OCI-LY7 (cell line): Measurements from ENCODE around the gene HVCN1. TPM values are rescaled to one million over a fixed set of nuclear protein-coding genes. Genes with fewer than 3 reads are reported as not detected.

Experiments
- BruUV-seq: library from RNA; stranded (reverse); fragments of 400-500 nt; replicated peaks from 2 replicates; lab custom pipeline; 2021; lab: Mats Ljungman, UMichigan
- CTCF ChIA-PET: fragments of 300-600 bp; sonication (Branson Sonifier 250); formaldehyde crosslinking; loops from one replicate; lab custom pipeline; 2022; ENCODE audit warnings: antibody characterized with exemption; ENCODE audit not compliant: unreplicated experiment; lab: Charles Lee
- POLR2A ChIA-PET: fragments of 300-600 bp; sonication (Branson Sonifier 250); formaldehyde crosslinking; loops from one replicate; lab custom pipeline; 2022; ENCODE audit warnings: antibody characterized with exemption; lab: Charles Lee
- DNase-seq: peaks from one replicate; pipeline ENCODE4 v3.0.0-alpha.2; 2015; ENCODE audit warnings: low spot score
- H2AFZ ChIP-seq: fragments of 200-600 bp; sonication (generic), shearing (Covaris generic); 2 replicates; pipeline ENCODE4 v1.6.1; 2014; ENCODE audit warnings: mild to moderate bottlenecking, antibody characterized with exemption, low read length, moderate library complexity
- H3K27ac ChIP-seq: fragments of 200-600 bp; sonication (generic); 2 replicates; pipeline ENCODE4 v1.5.1; 2014; ENCODE audit warnings: mixed run types, low read depth, mild to moderate bottlenecking, moderate library complexity, low read length, inconsistent platforms; ENCODE audit not compliant: poor library complexity, severe bottlenecking
- H3K36me3 ChIP-seq: fragments of 200-600 bp; sonication (generic); 2 replicates; pipeline ENCODE4 v1.6.1; 2014; ENCODE audit warnings: mild to moderate bottlenecking, antibody characterized with exemption, low read length, moderate library complexity, mixed read lengths; ENCODE audit not compliant: insufficient read depth
- H3K4me1 ChIP-seq: fragments of 200-600 bp; sonication (generic); 2 replicates; pipeline ENCODE4 v1.5.1; 2014; ENCODE audit warnings: mild to moderate bottlenecking, low read length; ENCODE audit not compliant: insufficient read depth, poor library complexity, severe bottlenecking
- H3K4me2 ChIP-seq: fragments of 200-600 bp; sonication (generic); 2 replicates; pipeline ENCODE4 v1.6.1; 2014; ENCODE audit warnings: mild to moderate bottlenecking, low read length
- H3K4me3 ChIP-seq: fragments of 200-600 bp; sonication (generic); 2 replicates; pipeline ENCODE4 v1.5.1; 2014; ENCODE audit warnings: mild to moderate bottlenecking, low read depth, low read length; ENCODE audit not compliant: poor library complexity, severe bottlenecking
- H3K79me2 ChIP-seq: fragments of 200-600 bp; sonication (generic); 2 replicates; pipeline ENCODE4 v1.6.1; 2016; ENCODE audit warnings: low read depth, mild to moderate bottlenecking, low read length, moderate library complexity, mixed read lengths; ENCODE audit not compliant: insufficient read depth
- H3K9me2 ChIP-seq: fragments of 200-600 bp; sonication (generic); 2 replicates; pipeline ENCODE4 v1.6.1; 2016; ENCODE audit warnings: mild to moderate bottlenecking, low read length, mixed read lengths; ENCODE audit not compliant: insufficient read depth
- H3K9me3 ChIP-seq: fragments of 200-600 bp; sonication (generic); 2 replicates; pipeline ENCODE4 v1.6.1; 2014; ENCODE audit warnings: mild to moderate bottlenecking, mixed run types, low read length, mixed read lengths
- H4K20me1 ChIP-seq: fragments of 200-600 bp; sonication (generic); 2 replicates; pipeline ENCODE4 v1.6.1; 2014; ENCODE audit warnings: mild to moderate bottlenecking, antibody characterized with exemption, low read length, moderate library complexity, mixed read lengths; ENCODE audit not compliant: insufficient read depth
- EZH2phosphoT487 ChIP-seq: fragments of 200-600 bp; sonication (generic); IDR thresholded peaks from 2 replicates; pipeline ENCODE4 v1.6.1; 2018; ENCODE audit warnings: low read depth, borderline replicate concordance, mild to moderate bottlenecking, mixed run types, antibody characterized with exemption, low read length, moderate library complexity, mixed read lengths
- intact Hi-C: fragments of 100-400 bp; cut with micrococcal nuclease; formaldehyde crosslinking; loops from one replicate; pipeline ENCODE4 v1.10.0; 2022; ENCODE audit not compliant: unreplicated experiment
- total RNA-seq, 2 experiments: library from RNA; depleted of rRNA in 1 of 2; stranded (reverse); fragments of >200 nt in 1 of 2; shearing (Covaris generic) in 1 of 2; gene quantifications; 2 replicates each; pipeline ENCODE4 v1.2.3, GENCODE V29; 2014 to 2022
- TF ChIP-seq, protein P1 (sequence below): fragments of 200-600 bp; sonication (generic); conservative IDR thresholded peaks from 2 replicates; pipeline ENCODE4 v1.5.1; 2014; ENCODE audit warnings: mild to moderate bottlenecking, antibody characterized with exemption, low read length, moderate library complexity, mixed read lengths

The HVCN1 gene
- total RNA-seq, 2 experiments from 2014 or later: 4.5 to 9.3 TPM

DNA sequence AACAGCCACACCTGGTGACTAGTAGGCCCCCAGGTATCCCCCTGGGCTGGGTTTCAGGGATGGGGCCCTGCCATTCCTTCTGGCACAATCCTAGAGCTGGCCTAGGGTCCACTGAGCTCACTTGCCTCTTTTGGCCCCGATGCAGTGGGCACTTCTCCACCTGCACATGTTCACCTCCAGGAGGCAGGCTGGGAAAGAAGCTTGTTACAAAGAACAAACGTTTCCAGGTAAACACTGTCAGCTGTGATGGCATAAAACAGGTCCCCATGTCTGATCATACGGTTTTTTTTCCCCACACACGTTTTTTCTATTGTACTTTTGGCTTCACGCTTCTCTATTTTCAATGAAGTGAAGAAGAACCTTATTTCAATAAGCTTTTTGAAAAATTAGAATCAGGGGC is 15.8 kb upstream of the HVCN1 start:
- no peaks in the 10 kb centered on the region for H3K9me2 ChIP-seq
- no peak for TF ChIP-seq EZH2phosphoT487
- TF ChIP-seq, protein P1, sequence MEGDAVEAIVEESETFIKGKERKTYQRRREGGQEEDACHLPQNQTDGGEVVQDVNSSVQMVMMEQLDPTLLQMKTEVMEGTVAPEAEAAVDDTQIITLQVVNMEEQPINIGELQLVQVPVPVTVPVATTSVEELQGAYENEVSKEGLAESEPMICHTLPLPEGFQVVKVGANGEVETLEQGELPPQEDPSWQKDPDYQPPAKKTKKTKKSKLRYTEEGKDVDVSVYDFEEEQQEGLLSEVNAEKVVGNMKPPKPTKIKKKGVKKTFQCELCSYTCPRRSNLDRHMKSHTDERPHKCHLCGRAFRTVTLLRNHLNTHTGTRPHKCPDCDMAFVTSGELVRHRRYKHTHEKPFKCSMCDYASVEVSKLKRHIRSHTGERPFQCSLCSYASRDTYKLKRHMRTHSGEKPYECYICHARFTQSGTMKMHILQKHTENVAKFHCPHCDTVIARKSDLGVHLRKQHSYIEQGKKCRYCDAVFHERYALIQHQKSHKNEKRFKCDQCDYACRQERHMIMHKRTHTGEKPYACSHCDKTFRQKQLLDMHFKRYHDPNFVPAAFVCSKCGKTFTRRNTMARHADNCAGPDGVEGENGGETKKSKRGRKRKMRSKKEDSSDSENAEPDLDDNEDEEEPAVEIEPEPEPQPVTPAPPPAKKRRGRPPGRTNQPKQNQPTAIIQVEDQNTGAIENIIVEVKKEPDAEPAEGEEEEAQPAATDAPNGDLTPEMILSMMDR: peak; percentile 70
- peaks cover 4% of the 10 kb centered on the region for H3K4me1 ChIP-seq
- no peak overlapping the region for H2AFZ ChIP-seq
- ChIA-PET CTCF (no interaction called here), POLR2A (interaction anchor here (0.6 to 1.2 kb wide), 4 partner anchors 26 to 99 kb away, joined by 3 to 4 read pairs (median 3); no protein-coding TSS in a partner anchor)
- no peak overlapping the region for H3K27ac ChIP-seq
- H3K4me3 ChIP-seq: no peak overlapping the region
- H3K9me3 ChIP-seq: no peaks in the 10 kb centered on the region
- no peaks in the 10 kb centered on the region for H4K20me1 ChIP-seq
- intact Hi-C loops: loop anchor here (1.0 kb wide), 1 partner anchor 122 kb away; no protein-coding TSS in a partner anchor
- DNase-seq: peak; percentile 57
- H3K4me2 ChIP-seq: no peak overlapping the region
- 0 out of 2 replicates have a peak, but pooled peaks cover 6% of the 10 kb centered on the region for H3K36me3 ChIP-seq
- no TSS peak for BruUV-seq
- no peaks in the 10 kb centered on the region for H3K79me2 ChIP-seq

DNA sequence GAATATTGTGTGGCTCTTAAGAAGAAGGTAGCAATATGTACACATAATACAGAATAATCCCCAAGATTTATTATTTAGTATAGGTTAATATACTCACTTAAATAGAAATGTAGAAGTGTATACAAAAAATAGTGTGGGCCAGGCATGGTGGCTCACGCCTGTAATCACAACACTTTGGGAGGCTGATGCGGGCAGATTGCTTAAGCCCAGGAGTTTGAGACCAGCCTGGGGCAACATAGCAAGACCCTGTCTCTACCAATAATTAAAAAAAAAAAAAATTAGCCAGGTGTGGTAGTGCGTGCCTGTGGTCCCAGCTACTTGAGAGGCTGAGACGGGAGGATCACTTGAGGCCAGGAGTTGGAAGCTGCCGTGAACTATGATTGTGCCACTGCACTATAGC is 15.3 kb upstream of the HVCN1 start:
- no TSS peak for BruUV-seq
- H3K9me2 ChIP-seq: no peaks in the 10 kb centered on the region
- CTCF ChIA-PET: no interaction called here
- H3K36me3 ChIP-seq: 0 out of 2 replicates have a peak, but pooled peaks cover 6% of the 10 kb centered on the region
- no peak overlapping the region for H3K4me3 ChIP-seq
- no peak overlapping the region for H3K27ac ChIP-seq
- TF ChIP-seq, protein P1: no peak
- no peak for TF ChIP-seq EZH2phosphoT487
- H3K79me2 ChIP-seq: no peaks in the 10 kb centered on the region
- POLR2A ChIA-PET: interaction anchor here (1.1 to 1.2 kb wide), 2 partner anchors 25 to 88 kb away, joined by 3 read pairs; no protein-coding TSS in a partner anchor
- H3K9me3 ChIP-seq: no peaks in the 10 kb centered on the region
- H3K4me1 ChIP-seq: peaks cover 4% of the 10 kb centered on the region
- H2AFZ ChIP-seq: no peak overlapping the region
- no peak overlapping the region for H3K4me2 ChIP-seq
- H4K20me1 ChIP-seq: no peaks in the 10 kb centered on the region
- DNase-seq: no peak
- intact Hi-C loops: loop anchor here (1.0 kb wide), 1 partner anchor 122 kb away; no protein-coding TSS in a partner anchor

DNA sequence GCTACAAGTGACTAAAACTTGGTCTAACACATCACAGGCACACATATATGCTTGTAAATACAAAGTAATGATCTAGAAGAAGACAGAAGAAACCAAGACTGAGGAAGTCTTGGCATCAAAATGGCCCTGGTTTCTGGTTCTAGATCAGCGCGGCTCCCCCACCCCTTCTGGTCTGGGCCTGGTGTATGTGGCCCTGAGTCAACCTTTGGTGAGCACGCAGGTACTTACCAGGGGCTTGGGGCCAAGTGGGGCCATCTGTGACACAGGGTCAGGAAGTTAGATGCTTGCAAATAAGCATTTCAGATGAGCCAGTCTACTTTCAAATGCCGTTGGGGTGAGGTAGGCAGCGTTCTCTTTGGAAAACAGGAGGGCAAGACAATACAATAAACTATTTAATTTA is 13.2 kb upstream of the HVCN1 start:
- Histone ChIP-seq H4K20me1 (no peaks in the 10 kb centered on the region), H3K4me3 (no peak overlapping the region), H3K9me3 (no peaks in the 10 kb centered on the region), H2AFZ (no peak overlapping the region), H3K79me2 (no peaks in the 10 kb centered on the region), H3K4me2 (no peak overlapping the region), H3K4me1 (peaks cover 10% of the 10 kb centered on the region), H3K27ac (no peak overlapping the region), H3K9me2 (no peaks in the 10 kb centered on the region), H3K36me3 (no peaks in the 10 kb centered on the region)
- DNase-seq: no peak
- intact Hi-C loops: no loop called here
- ChIA-PET CTCF (no interaction called here), POLR2A (no interaction called here)
- no TSS peak for BruUV-seq
- TF ChIP-seq, protein P1: no peak
- TF ChIP-seq EZH2phosphoT487: no peak
